ENCODE measurements around the gene PTPRM.

DNA sequence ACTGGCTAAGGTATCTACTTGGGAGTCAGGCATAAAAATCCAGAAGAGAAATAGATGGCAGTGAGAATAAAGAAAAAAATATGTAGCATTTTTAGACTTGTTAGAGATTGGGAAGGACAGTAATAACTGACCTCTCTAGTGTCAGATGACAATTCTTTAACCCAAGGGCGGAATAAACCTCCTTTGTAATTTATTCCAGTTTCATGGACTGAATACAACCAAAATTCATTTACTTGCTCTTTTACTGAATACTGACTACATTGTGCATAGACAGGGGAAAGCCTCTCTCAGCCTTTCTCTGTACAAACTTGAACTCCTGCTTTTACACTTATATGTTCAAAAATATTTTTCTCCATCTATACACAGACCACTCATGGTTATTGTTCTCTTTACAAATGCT is 566.8 kb downstream of the PTPRM start:
- TF ChIP-seq CTCF (conservative IDR thresholded peaks at IDR 0.05; ENCODE audit: low read depth in 2 of 2) (no peak), EZH2 (IDR thresholded peaks at IDR 0.05; ENCODE audit: low read depth, unreplicated experiment) (no peak), POLR2AphosphoS5 (IDR thresholded peaks at IDR 0.05; ENCODE audit: low read depth) (no peak), EZH2phosphoT487 (IDR thresholded peaks at IDR 0.05; ENCODE audit: unreplicated experiment) (no peak)
